Measurements from ENCODE around the gene SLC25A13. TPM values are rescaled to one million over a fixed set of nuclear protein-coding genes. Genes with fewer than 3 reads are reported as not detected.

The SLC25A13 gene
- total and polyA plus RNA-seq, 9 of the 15 experiments (the other 6 are each of a cell fraction or from before 2014, with no cell fraction given): 21.4 to 80.2 (median 58.7) TPM

GRCh38 chr7:96111405-96111804 is 210.5 kb downstream of the SLC25A13 start:
- no peak overlapping the region for H3K9ac ChIP-seq (ENCODE audit: insufficient read depth in 1 of 2, low read depth in 2 of 2, low read length in 2 of 2)
- CTCF ChIA-PET (ENCODE audit: low intra/inter-chr PET ratio): no interaction called here
- in situ Hi-C loops (cut with MboI): no loop called here
- H3K36me3 ChIP-seq (ENCODE audit: control insufficient read depth, insufficient read depth, low read length): no peaks in the 10 kb centered on the region
- H3K4me3 ChIP-seq: no peak overlapping the region
- H3K9me3 ChIP-seq (replicated peaks; ENCODE audit: control insufficient read depth, insufficient read depth, low read depth, low read length): peaks cover 4% of the 10 kb centered on the region
- H3K4me2 ChIP-seq (ENCODE audit: insufficient read depth, low read length): no peak overlapping the region
- no peaks in the 10 kb centered on the region for H3K27me3 ChIP-seq (ENCODE audit: control insufficient read depth in 2 of 2, insufficient read depth in 2 of 2, low read length in 2 of 2)
- no peaks in the 10 kb centered on the region for H4K20me1 ChIP-seq (replicated peaks; ENCODE audit: control insufficient read depth, insufficient read depth, low read length)
- POLR2A ChIA-PET: no interaction called here
- H3K4me1 ChIP-seq (replicated peaks in 1 of 2; ENCODE audit: control insufficient read depth in 2 of 2, insufficient read depth in 2 of 2, low read length in 2 of 2): no peaks in the 10 kb centered on the region
- DNase-seq (ENCODE audit: extremely low read depth in 1 of 4, low spot score in 3 of 4) (no peak), ATAC-seq (no peak), FAIRE-seq (no peak)
- H3K9me1 ChIP-seq (ENCODE audit: control insufficient read depth, insufficient read depth, low read length): no peaks in the 10 kb centered on the region
- H2AFZ ChIP-seq (ENCODE audit: low read depth, low read length): no peak overlapping the region
- TF ChIP-seq TRIM28 (IDR thresholded peaks at IDR 0.05): no peak
- no peak for TF ChIP-seq KLF1 (tag; IDR thresholded peaks at IDR 0.05)
- no peak for TF ChIP-seq KAT8 (IDR thresholded peaks at IDR 0.05; ENCODE audit: low read depth)
- TF ChIP-seq ZBTB11 (CRISPR knock-in tag; IDR thresholded peaks at IDR 0.05): no peak
- no peak for TF ChIP-seq PTBP1 (IDR thresholded peaks at IDR 0.05; ENCODE audit: low read depth, low read length)
- TF ChIP-seq E2F6 (IDR thresholded peaks at IDR 0.05; ENCODE audit: borderline replicate concordance in 1 of 2, extremely low read depth in 1 of 2, insufficient read depth in 1 of 2, insufficient read length in 1 of 2, low read depth in 1 of 2, low read length in 1 of 2, poor library complexity in 1 of 2, severe bottlenecking in 1 of 2): no peak
- TF ChIP-seq ZNF277 (CRISPR knock-in tag; IDR thresholded peaks at IDR 0.05; ENCODE audit: borderline replicate concordance): no peak
- no TSS peak for BruUV-seq (replicated peaks)
- no peaks in the 10 kb centered on the region for H3K79me2 ChIP-seq (ENCODE audit: control insufficient read depth, insufficient read depth, low read length)
- H3K27ac ChIP-seq (ENCODE audit: extremely low read depth, low read depth, low read length): no peak overlapping the region
- intact Hi-C loops (cut with micrococcal nuclease): no loop called here

Data from K562 (cell line).